ENCODE results near the gene DLL1. TPM values are rescaled to one million over a fixed set of nuclear protein-coding genes. Genes with fewer than 3 reads are reported as not detected.

The DLL1 gene
- total RNA-seq, 1 experiment from 2014 or later: 2.8 TPM

DNA sequence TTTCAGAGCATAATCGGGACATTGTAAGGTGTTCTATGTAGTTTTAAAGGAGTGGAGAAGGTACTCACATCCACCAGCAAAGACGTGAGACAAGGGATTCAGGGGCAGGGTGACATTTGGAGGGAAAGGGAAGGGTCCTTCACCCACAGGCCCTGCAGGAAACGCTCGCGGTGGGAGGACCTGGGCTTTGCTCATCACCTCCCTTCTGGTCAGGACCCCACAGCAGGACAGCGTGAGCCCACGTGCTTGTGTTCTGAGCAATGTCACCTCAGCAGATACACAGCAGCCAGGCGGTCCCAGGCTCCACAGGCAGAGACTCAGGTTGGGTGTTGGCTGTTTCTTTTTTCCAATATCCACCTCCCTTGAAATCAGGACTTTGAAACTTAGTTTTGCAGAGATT, 27.5 kb downstream of the DLL1 start:
- no peak overlapping the region for H4K8ac ChIP-seq (replicated peaks; ENCODE audit: insufficient read length, low read depth, low read length)
- no peaks in the 10 kb centered on the region for H3K27me3 ChIP-seq (ENCODE audit: insufficient read depth, low read length)

More for the DNA sequence above, 27.5 kb downstream of the DLL1 start:
- no peak overlapping the region for H2BK120ac ChIP-seq (ENCODE audit: low read depth, low read length, poor library complexity, severe bottlenecking)
- no peaks in the 10 kb centered on the region; a peak in 1 of 5 replicates for H3K9me3 Mint-ChIP-seq
- H3K27ac ChIP-seq (ENCODE audit: insufficient read length, low read depth, low read length): no peak overlapping the region
- no peak overlapping the region for H2BK15ac ChIP-seq (ENCODE audit: low read depth, low read length)
- no peak overlapping the region for H3T11ph ChIP-seq (ENCODE audit: low read length)
- peaks cover 5% of the 10 kb centered on the region for H3K27me3 Mint-ChIP-seq (ENCODE audit: low read depth)
- no peaks in the 10 kb centered on the region for H3K79me2 ChIP-seq (ENCODE audit: insufficient read depth, low read length)
- no peaks in the 10 kb centered on the region for H3K79me1 ChIP-seq (ENCODE audit: insufficient read depth, low read depth, low read length, poor library complexity, severe bottlenecking)
- H2BK5ac ChIP-seq (ENCODE audit: insufficient read length, low read length): no peak overlapping the region
- H3K4me1 ChIP-seq (ENCODE audit: insufficient read depth, low read length): no peaks in the 10 kb centered on the region
- no peak overlapping the region for H2AFZ ChIP-seq (ENCODE audit: low read length)
- H2BK20ac ChIP-seq (ENCODE audit: low read depth, low read length, poor library complexity, severe bottlenecking): no peak overlapping the region
- no peak overlapping the region for H4K91ac ChIP-seq (ENCODE audit: insufficient read length, low read depth, low read length)
- no peaks in the 10 kb centered on the region for H3K9me3 ChIP-seq (ENCODE audit: control insufficient read depth, low read depth, low read length)
- H3K4ac ChIP-seq (ENCODE audit: low read depth, low read length): no peak overlapping the region
- no peaks in the 10 kb centered on the region for H3K23me2 ChIP-seq (ENCODE audit: insufficient read length, low read depth, low read length, poor library complexity, severe bottlenecking)
- DNase-seq: no peak
- H3K4me1 Mint-ChIP-seq: peaks cover 11 to 18% of the 10 kb centered on the region in 2 experiments
- no peaks in the 10 kb centered on the region for H3K36me3 Mint-ChIP-seq (ENCODE audit: insufficient read depth in 1 of 3, low read depth in 3 of 3)
- H3K14ac ChIP-seq (ENCODE audit: insufficient read depth, low read length): no peak overlapping the region
- no peak overlapping the region for H3K4me2 ChIP-seq (ENCODE audit: insufficient read depth, insufficient read length, low read length)
- no peak overlapping the region for H3K4me3 Mint-ChIP-seq
- H3K9ac ChIP-seq (ENCODE audit: extremely low read depth, insufficient read length, low read length): no peak overlapping the region
- H3K27ac Mint-ChIP-seq: no peak overlapping the region
- no peak overlapping the region for H2BK12ac ChIP-seq (ENCODE audit: insufficient read length, low read depth, low read length)
- no CpG with 5 or more reads among the region's 8 CpGs for WGBS (ENCODE audit: extremely low coverage, insufficient read length, low lambda C conversion rate)
- no peak overlapping the region for H4K5ac ChIP-seq (ENCODE audit: insufficient read length, low read depth, low read length)
- no peak overlapping the region for H3K18ac ChIP-seq (ENCODE audit: insufficient read length, low read depth, low read length)
- TF ChIP-seq, protein P1, sequence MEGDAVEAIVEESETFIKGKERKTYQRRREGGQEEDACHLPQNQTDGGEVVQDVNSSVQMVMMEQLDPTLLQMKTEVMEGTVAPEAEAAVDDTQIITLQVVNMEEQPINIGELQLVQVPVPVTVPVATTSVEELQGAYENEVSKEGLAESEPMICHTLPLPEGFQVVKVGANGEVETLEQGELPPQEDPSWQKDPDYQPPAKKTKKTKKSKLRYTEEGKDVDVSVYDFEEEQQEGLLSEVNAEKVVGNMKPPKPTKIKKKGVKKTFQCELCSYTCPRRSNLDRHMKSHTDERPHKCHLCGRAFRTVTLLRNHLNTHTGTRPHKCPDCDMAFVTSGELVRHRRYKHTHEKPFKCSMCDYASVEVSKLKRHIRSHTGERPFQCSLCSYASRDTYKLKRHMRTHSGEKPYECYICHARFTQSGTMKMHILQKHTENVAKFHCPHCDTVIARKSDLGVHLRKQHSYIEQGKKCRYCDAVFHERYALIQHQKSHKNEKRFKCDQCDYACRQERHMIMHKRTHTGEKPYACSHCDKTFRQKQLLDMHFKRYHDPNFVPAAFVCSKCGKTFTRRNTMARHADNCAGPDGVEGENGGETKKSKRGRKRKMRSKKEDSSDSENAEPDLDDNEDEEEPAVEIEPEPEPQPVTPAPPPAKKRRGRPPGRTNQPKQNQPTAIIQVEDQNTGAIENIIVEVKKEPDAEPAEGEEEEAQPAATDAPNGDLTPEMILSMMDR (conservative IDR thresholded peaks at IDR 0.05): no peak
- H3K23ac ChIP-seq (ENCODE audit: insufficient read length, low read depth, low read length): no peak overlapping the region
- H2AK5ac ChIP-seq (ENCODE audit: insufficient read length, low read length): no peak overlapping the region
- H3K56ac ChIP-seq (ENCODE audit: insufficient read length, low read depth, low read length): no peak overlapping the region
- H4K20me1 ChIP-seq (ENCODE audit: control insufficient read depth, insufficient read depth, insufficient read length): no peaks in the 10 kb centered on the region
